DND-41 (cell line): ENCODE results near the gene FAM13A.

Experiments
- ATAC-seq: fragments of 200-7000 bp; cut with Tn5 transposase; 3 replicates; pipeline ENCODE4 v1.9.1; 2021; ENCODE audit warnings: low read depth; ENCODE audit not compliant: insufficient read depth
- DNase-seq: peaks from one replicate; pipeline ENCODE4 v3.0.0-alpha.2; 2020
- H2AFZ ChIP-seq: 2 replicates; pipeline ENCODE4 v1.6.0; 2012; ENCODE audit warnings: low read depth, low read length
- H3K27ac ChIP-seq: 2 replicates; pipeline ENCODE4 v1.5.1; 2012; ENCODE audit warnings: low read length, inconsistent platforms
- H3K27me3 ChIP-seq: fragments of 200-600 bp; sonication (generic); 2 replicates; pipeline ENCODE4 v1.6.0; 2012; ENCODE audit warnings: low read length, mild to moderate bottlenecking, inconsistent platforms; ENCODE audit not compliant: insufficient read depth, poor library complexity
- H3K36me3 ChIP-seq: 2 replicates; pipeline ENCODE4 v1.5.1; 2012; ENCODE audit warnings: low read length, inconsistent platforms; ENCODE audit not compliant: insufficient read depth
- H3K4me1 ChIP-seq: 2 replicates; pipeline ENCODE4 v1.5.1; 2012; ENCODE audit warnings: mild to moderate bottlenecking, low read length; ENCODE audit not compliant: insufficient read depth
- H3K4me2 ChIP-seq: 2 replicates; pipeline ENCODE4 v1.6.0; 2012; ENCODE audit warnings: mild to moderate bottlenecking, moderate library complexity, low read length, inconsistent platforms; ENCODE audit not compliant: insufficient read depth
- H3K4me3 ChIP-seq, 2 experiments: fragments of 200-600 bp in 1 of 2; shearing (Covaris generic) in 1 of 2; 2 replicates each; pipeline ENCODE4 v1.5.1; 2012 to 2016; ENCODE audit warnings: inconsistent platforms in 2 of 2, low read length in 2 of 2, mild to moderate bottlenecking in 2 of 2, low read depth in 1 of 2, moderate library complexity in 1 of 2
- H3K79me2 ChIP-seq: 2 replicates; pipeline ENCODE4 v1.6.0; 2012; ENCODE audit warnings: low read length, inconsistent platforms; ENCODE audit not compliant: insufficient read depth
- H3K9ac ChIP-seq: 2 replicates; pipeline ENCODE4 v1.6.0; 2012; ENCODE audit warnings: low read depth, mild to moderate bottlenecking, inconsistent platforms, low read length, moderate library complexity
- H3K9me3 ChIP-seq: 2 replicates; pipeline ENCODE4 v1.5.1; 2012; ENCODE audit warnings: low read length, moderate library complexity, mild to moderate bottlenecking, inconsistent platforms; ENCODE audit not compliant: insufficient read depth, severe bottlenecking
- H4K20me1 ChIP-seq: 2 replicates; pipeline ENCODE4 v1.6.0; 2012; ENCODE audit warnings: low read length; ENCODE audit not compliant: insufficient read depth
- EZH2 ChIP-seq: IDR thresholded peaks from 3 replicates; pipeline ENCODE4 v1.6.1; 2012; ENCODE audit warnings: borderline replicate concordance, low read depth, mild to moderate bottlenecking, moderate library complexity, low read length, inconsistent platforms; ENCODE audit not compliant: severe bottlenecking
- TF ChIP-seq, protein P1 (sequence below): IDR thresholded peaks from 2 replicates; pipeline ENCODE4 v1.5.1; 2012; ENCODE audit warnings: borderline replicate concordance, low read length, moderate library complexity, mild to moderate bottlenecking; ENCODE audit not compliant: poor library complexity, severe bottlenecking; ENCODE audit errors: extremely low read depth

Gene FAM13A

GRCh38 chr4:88827442-88827841, 229.5 kb downstream of the FAM13A start:
- Histone ChIP-seq H3K9me3 (no peaks in the 10 kb centered on the region), H3K4me2 (no peak overlapping the region), H3K4me3 (no peak overlapping the region), H3K27ac (no peak overlapping the region), H4K20me1 (no peaks in the 10 kb centered on the region), H3K9ac (no peak overlapping the region), H3K4me1 (peaks cover 18% of the 10 kb centered on the region), H3K79me2 (no peaks in the 10 kb centered on the region), H3K36me3 (no peaks in the 10 kb centered on the region), H3K27me3 (peaks cover 18% of the 10 kb centered on the region), H2AFZ (no peak overlapping the region)
- DNase-seq (no peak), ATAC-seq (no peak)
- TF ChIP-seq, protein P1, sequence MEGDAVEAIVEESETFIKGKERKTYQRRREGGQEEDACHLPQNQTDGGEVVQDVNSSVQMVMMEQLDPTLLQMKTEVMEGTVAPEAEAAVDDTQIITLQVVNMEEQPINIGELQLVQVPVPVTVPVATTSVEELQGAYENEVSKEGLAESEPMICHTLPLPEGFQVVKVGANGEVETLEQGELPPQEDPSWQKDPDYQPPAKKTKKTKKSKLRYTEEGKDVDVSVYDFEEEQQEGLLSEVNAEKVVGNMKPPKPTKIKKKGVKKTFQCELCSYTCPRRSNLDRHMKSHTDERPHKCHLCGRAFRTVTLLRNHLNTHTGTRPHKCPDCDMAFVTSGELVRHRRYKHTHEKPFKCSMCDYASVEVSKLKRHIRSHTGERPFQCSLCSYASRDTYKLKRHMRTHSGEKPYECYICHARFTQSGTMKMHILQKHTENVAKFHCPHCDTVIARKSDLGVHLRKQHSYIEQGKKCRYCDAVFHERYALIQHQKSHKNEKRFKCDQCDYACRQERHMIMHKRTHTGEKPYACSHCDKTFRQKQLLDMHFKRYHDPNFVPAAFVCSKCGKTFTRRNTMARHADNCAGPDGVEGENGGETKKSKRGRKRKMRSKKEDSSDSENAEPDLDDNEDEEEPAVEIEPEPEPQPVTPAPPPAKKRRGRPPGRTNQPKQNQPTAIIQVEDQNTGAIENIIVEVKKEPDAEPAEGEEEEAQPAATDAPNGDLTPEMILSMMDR = no peak
- no peak for TF ChIP-seq EZH2

GRCh38 chr4:88826771-88827170, 230.2 kb downstream of the FAM13A start:
- no peak for DNase-seq
- Histone ChIP-seq H3K4me1 (peaks cover 25% of the 10 kb centered on the region), H2AFZ (no peak overlapping the region), H4K20me1 (no peaks in the 10 kb centered on the region), H3K27ac (no peak overlapping the region), H3K4me2 (no peak overlapping the region), H3K36me3 (no peaks in the 10 kb centered on the region), H3K4me3 (no peak overlapping the region), H3K27me3 (peaks cover 18% of the 10 kb centered on the region), H3K9me3 (no peaks in the 10 kb centered on the region), H3K79me2 (no peaks in the 10 kb centered on the region), H3K9ac (no peak overlapping the region)
- no peak for TF ChIP-seq EZH2
- TF ChIP-seq, protein P1 = no peak
- no peak for ATAC-seq

DNA sequence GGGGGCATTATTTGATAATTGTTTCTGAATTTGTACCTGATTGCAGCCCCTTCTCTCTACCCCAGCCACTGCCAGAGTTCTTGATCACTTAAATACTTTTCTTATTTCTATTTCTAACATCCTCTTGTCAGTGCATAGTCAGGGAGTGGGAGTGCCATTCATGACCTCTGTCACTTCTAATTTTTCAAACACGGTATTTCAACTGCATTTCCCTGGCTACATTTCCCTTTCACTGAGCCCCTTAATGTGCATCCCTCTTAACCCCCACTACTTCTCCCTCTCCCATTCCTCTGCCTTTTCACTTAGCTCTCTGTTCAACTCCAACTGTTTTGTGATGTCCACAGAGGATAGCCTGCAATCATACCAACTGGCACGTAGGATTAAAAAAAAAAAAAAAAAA, 231.1 kb downstream of the FAM13A start:
- Histone ChIP-seq H3K9ac (no peak overlapping the region), H2AFZ (no peak overlapping the region), H3K9me3 (no peaks in the 10 kb centered on the region), H3K27ac (no peak overlapping the region), H4K20me1 (no peaks in the 10 kb centered on the region), H3K4me3 (no peak overlapping the region), H3K79me2 (no peaks in the 10 kb centered on the region), H3K27me3 (peaks cover 18% of the 10 kb centered on the region), H3K36me3 (no peaks in the 10 kb centered on the region), H3K4me2 (no peak overlapping the region), H3K4me1 (peaks cover 33% of the 10 kb centered on the region)
- TF ChIP-seq EZH2 = no peak
- TF ChIP-seq, protein P1 = no peak
- ATAC-seq = no peak
- DNase-seq = no peak
